Transverse colon (tissue), 4 donors: ENCODE measurements around the gene BHLHE23. TPM values are rescaled to one million over a fixed set of nuclear protein-coding genes. Genes with fewer than 3 reads are reported as not detected.

ENCODE experiments used
- DNase-seq: peaks from one replicate; pipeline ENCODE4 v3.0.0-alpha.2; 2019
- H3K27ac ChIP-seq, 4 donors: fragments of 200-600 bp; sonication (generic); 2 replicates each; pipeline ENCODE4 v1.5.1; 2016 to 2018; ENCODE audit warnings: inconsistent platforms in 4 of 4
- H3K27me3 ChIP-seq: fragments of 200-600 bp; sonication (generic); 2 replicates; pipeline ENCODE4 v1.5.1; 2017; ENCODE audit warnings: inconsistent platforms
- H3K36me3 ChIP-seq, 4 donors: fragments of 200-600 bp; sonication (generic); 2 replicates each; pipeline ENCODE4 v1.5.1; 2017 to 2019; ENCODE audit warnings: inconsistent platforms in 4 of 4
- H3K4me1 ChIP-seq, 4 donors: fragments of 200-600 bp; sonication (generic); 2 replicates each; pipeline ENCODE4 v1.5.1; 2017 to 2020; ENCODE audit warnings: inconsistent platforms in 4 of 4
- H3K4me3 ChIP-seq, 4 donors: fragments of 200-600 bp; sonication (generic); 1 replicate in 1 of 4; 2 replicates in 3 of 4; pipeline versions ENCODE4 v1.5.1 to v1.6.1; 2017 to 2019; ENCODE audit warnings: inconsistent platforms in 4 of 4
- H3K9me3 ChIP-seq, 2 donors: fragments of 200-600 bp; sonication (generic); 2 replicates each; pipeline ENCODE4 v1.5.1; 2017 to 2019; ENCODE audit warnings: inconsistent platforms in 2 of 2
- CTCF ChIP-seq, 5 experiments: fragments of 200-600 bp in 3 of 5; fragments of 450-650 bp in 2 of 5; sonication (generic) in 3 of 5; IDR thresholded peaks; 1 replicate in 2 of 5; 2 replicates in 3 of 5; pipeline ENCODE4 v1.5.1; 2016 to 2017; ENCODE audit warnings: antibody characterized with exemption in 5 of 5, inconsistent platforms in 3 of 5, mild to moderate bottlenecking in 2 of 5, moderate library complexity in 1 of 5
- EP300 ChIP-seq: sonication (generic); formaldehyde crosslinking; IDR thresholded peaks from one replicate; pipeline ENCODE4 v1.6.1; 2017; ENCODE audit warnings: antibody characterized with exemption, low read depth
- POLR2A ChIP-seq: fragments of 450-650 bp; IDR thresholded peaks from one replicate; pipeline ENCODE4 v1.6.1; 2016; ENCODE audit warnings: antibody characterized with exemption, mild to moderate bottlenecking, moderate library complexity
- POLR2AphosphoS5 ChIP-seq, 3 donors: sonication (generic); formaldehyde crosslinking; IDR thresholded peaks; one replicate each; pipeline ENCODE4 v1.6.1; 2016; ENCODE audit warnings: antibody characterized with exemption in 3 of 3
- WGBS, 2 donors: methylation state at CpG; one replicate each; pipeline ENCODE4 v1.1.5; 2018; ENCODE audit warnings: low coverage in 1 of 2; 5-methylcytosine and 5-hydroxymethylcytosine counted together
- in situ Hi-C, 4 donors: fragments of 200-750 bp; cut with MboI; loops; one replicate each; pipeline versions ENCODE4 v1.15.0 to v1.15.1; 2017; ENCODE audit warnings: low sequenced_read_pairs in 3 of 4, low pct_ligation_motif_present in 1 of 4, low pct_unique_long_range_greater_than_20kb in 1 of 4
- intact Hi-C: fragments of 100-400 bp; cut with DNase I; formaldehyde crosslinking; loops from one replicate; pipeline ENCODE4 v1.15.1; 2023; ENCODE audit warnings: low total_unique reads
- total RNA-seq, 4 donors: library from RNA; depleted of rRNA; stranded (reverse); fragments of >200 nt; gene quantifications; one replicate each; pipeline ENCODE4 v1.1.0, GENCODE V29; 2016

The BHLHE23 gene
- total RNA-seq, 4 donors from 2014 or later = not detected

DNA sequence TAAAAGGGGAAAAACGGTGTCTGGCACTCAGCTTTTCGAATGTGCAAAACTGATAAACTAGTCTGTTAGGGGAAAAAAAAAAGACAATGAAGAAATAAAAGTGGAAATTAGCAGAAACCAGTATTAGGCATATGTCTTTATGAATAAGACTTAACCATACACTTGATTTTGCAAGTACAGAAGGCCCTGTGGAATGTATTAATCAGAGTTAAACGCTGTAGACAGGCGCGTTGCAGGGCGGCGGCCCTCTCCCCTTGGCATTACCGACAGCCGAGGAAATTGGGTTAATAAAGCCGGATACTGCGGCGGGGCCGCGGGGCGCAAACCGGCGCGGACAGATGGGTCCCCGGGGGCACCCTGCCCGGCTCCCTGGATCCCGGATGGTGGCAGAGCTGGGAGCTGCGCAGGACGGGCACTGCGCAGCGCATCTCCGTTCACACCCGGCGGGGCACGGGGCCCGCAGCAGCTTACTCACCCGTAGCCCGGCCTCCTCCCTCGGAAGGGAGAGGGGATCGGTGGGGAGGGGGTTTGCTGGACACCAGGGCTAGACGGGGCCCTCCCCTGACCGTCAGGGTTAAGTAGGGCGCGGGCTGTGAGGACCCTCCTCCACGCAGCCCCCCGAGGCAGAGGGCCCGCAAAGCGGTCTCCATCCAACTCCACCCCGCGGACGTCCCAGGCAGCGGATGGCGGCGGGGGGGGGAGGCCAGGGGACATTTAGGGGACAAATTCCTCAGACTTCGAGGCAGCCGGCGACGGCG, 2.0 kb downstream of the BHLHE23 start:
- H3K27me3 ChIP-seq = peaks cover 100% of the 10 kb centered on the region
- intact Hi-C loops = loop anchor here (5.0 kb wide), 1 partner anchor 97 kb away; no protein-coding TSS in a partner anchor
- H3K36me3 ChIP-seq = no peaks in the 10 kb centered on the region
- in situ Hi-C loops = loop anchor here in 2 of 4 donors (25.0 kb wide), 1 partner anchor 117 kb away; no protein-coding TSS in a partner anchor
- TF ChIP-seq POLR2A (no peak), POLR2AphosphoS5 (IDR thresholded peaks at IDR 0.05) (no peak), CTCF (IDR thresholded peaks at IDR 0.05) (no peak), EP300 (no peak)
- H3K4me3 ChIP-seq = no peak overlapping the region
- H3K4me1 ChIP-seq = peaks cover 0 to 19% (median 18%) of the 10 kb centered on the region in 4 donors
- H3K27ac ChIP-seq = no peak overlapping the region
- WGBS, 2 donors = 12 to 19% methylated on average over 3 to 51 of the region's 53 CpGs
- H3K9me3 ChIP-seq = no peaks in the 10 kb centered on the region
- DNase-seq = no peak

DNA sequence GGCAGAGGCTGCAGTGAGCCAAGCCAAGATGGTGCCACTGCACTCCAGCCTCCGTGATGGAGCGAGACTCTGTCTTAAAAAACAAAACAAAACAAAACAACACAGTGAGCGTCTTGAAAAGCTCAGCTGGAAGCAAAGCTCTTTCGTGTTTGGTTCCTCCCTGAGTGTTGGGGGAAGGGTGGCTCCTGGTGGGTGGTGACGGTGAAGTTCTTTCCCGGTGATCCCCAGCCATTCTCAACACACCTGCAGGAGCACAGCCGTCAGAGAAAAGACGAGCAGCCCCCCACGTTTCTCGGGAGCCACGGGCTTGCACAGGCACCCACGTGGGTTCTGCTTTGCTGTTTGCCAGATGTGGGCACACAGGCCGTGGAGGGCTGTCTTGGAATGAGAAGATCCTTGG, 3.2 kb downstream of the BHLHE23 start:
- Histone ChIP-seq H3K27ac (no peak overlapping the region), H3K36me3 (no peaks in the 10 kb centered on the region), H3K9me3 (no peaks in the 10 kb centered on the region), H3K4me1 (peaks cover 0 to 11% (median 10%) of the 10 kb centered on the region in 4 donors), H3K4me3 (no peak overlapping the region), H3K27me3 (peaks cover 100% of the 10 kb centered on the region)
- in situ Hi-C loops = loop anchor here in 2 of 4 donors (25.0 kb wide), 1 partner anchor 116 kb away; no protein-coding TSS in a partner anchor
- no peak for DNase-seq
- intact Hi-C loops = no loop called here
- WGBS, 2 donors = 25% methylated on average over 4 to 13 of the region's 13 CpGs
- no peak for TF ChIP-seq POLR2A

DNA sequence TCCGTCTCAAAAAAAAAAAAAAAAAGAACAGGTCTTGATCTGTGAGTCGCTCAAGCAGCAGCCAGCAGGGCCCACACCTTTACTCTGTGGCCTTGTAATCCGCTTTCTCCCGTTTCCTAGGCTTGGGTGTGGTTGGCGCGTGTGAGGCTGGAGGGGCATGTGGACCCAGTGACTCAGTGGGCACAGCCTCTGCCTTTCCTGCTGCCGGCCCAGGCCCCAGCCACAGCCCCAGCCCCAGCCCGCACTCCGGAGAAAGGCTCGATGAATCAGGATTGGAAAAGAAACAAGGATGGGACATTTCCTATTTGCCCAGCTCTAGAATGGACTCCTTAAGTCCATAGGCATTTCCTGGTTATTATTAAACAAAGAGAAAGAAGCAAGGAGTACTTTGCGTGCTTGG, 4.3 kb downstream of the BHLHE23 start:
- H3K27me3 ChIP-seq = peaks cover 96% of the 10 kb centered on the region

GRCh38 chr20:63000958-63001357, 5.8 kb downstream of the BHLHE23 start:
- DNase-seq = no peak
- Histone ChIP-seq H3K27me3 (peaks cover 96% of the 10 kb centered on the region), H3K9me3 (no peaks in the 10 kb centered on the region), H3K4me1 (no peaks in the 10 kb centered on the region), H3K36me3 (no peaks in the 10 kb centered on the region), H3K27ac (no peak overlapping the region), H3K4me3 (no peak overlapping the region)
- WGBS, 2 donors = 54 to 68% methylated on average over 8 to 11 of the region's 11 CpGs
- no peak for TF ChIP-seq CTCF (IDR thresholded peaks at IDR 0.05)
- no peak for TF ChIP-seq POLR2AphosphoS5 (IDR thresholded peaks at IDR 0.05)
- no peak for TF ChIP-seq POLR2A
- no peak for TF ChIP-seq EP300
- in situ Hi-C loops = loop anchor here in 2 of 4 donors (25.0 kb wide), 1 partner anchor 114 kb away; no protein-coding TSS in a partner anchor
- intact Hi-C loops = no loop called here

More for the DNA sequence above, 4.3 kb downstream of the BHLHE23 start:
- in situ Hi-C loops (loop anchor here in 2 of 4 donors (25.0 kb wide), 1 partner anchor 115 kb away; no protein-coding TSS in a partner anchor), intact Hi-C loops (no loop called here)
- Histone ChIP-seq H3K4me1 (peaks cover 0 to 10% (median 9%) of the 10 kb centered on the region in 4 donors), H3K4me3 (no peak overlapping the region), H3K9me3 (no peaks in the 10 kb centered on the region), H3K27ac (no peak overlapping the region), H3K36me3 (no peaks in the 10 kb centered on the region)
- no peak for DNase-seq
- TF ChIP-seq CTCF (IDR thresholded peaks at IDR 0.05) (no peak), POLR2A (no peak), EP300 (no peak), POLR2AphosphoS5 (IDR thresholded peaks at IDR 0.05) (no peak)
- WGBS, 2 donors = 79 to 86% methylated on average over 1 to 11 of the region's 11 CpGs
